NCI-H510A treated with DMSO at 0.1 percent for 48 hours (cell line): ENCODE measurements around the gene BMPER.

ENCODE experiments used
- DNase-seq: peaks from one replicate; lab custom pipeline; 2025; lab: John Stamatoyannopoulos, UW

BMPER gene

DNA sequence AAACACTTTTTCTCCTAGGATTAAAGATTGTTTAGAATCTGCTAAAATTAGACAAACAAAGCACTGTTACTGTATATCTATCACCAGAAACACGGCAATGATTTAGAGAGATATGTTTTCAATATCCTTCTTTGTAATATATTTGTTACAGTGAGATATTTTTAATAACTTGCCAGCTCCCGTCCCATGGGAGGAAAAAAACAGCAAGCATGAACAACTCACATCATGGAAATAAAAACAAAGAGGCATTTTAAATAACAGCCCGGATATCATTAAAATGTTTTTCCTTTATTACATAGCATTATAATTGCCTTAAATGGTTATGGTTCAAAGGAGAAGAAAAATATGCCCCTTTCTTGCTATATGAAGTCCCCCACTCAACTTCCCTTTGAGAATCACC, 272.1 kb downstream of the BMPER start:
- DNase-seq = no peak

DNA sequence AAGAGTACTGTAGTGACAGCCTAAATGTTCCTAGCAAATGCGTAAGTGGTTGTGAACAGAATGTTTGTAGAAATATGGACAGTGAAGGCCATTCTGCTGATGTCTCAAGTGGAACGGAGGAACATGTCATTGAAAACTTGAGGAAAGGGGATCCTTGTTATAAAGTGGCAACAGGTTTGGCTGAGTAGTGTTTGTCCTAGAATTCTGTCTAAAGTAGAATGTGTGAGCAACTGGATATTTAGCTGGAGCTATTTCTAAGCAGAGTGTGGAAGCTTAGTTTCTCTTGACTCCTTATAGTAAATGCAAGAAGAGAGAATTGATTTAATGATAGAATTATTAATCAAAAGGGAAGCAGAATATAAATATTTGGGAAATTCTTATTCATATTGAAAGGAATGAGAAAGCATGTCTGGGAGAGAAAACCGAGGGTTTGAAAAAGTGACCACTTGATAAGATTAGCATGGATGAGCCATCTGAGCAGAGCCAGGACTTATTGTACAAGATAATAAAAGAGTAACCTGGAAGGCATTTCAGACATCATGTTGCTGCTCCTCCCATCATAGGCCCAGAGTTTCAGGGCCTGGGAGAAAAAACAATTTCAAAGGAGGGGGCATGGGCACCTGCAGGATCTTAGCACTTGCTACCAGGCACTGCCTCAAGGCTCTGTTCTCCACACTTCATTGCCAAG, 276.1 kb downstream of the BMPER start:
- DNase-seq = no peak

DNA sequence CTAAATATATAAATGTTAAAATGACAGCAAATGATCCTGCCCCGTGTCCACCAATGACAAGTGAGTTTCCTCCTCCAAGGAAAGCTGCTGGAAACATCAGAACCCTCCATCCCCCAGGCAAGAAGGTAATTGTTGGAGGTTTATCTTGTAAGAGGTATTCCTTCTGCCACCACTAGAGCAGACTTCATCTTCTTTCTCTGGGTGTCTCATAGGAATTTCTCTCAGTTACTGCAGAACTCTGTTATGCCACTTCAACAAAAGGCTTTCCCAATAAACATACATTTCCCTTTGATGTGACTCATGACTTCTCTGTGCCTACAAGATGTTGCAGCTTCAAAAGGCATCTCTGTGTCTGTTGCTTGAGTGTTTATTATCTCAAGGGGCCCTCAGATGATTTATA, 279.1 kb downstream of the BMPER start:
- DNase-seq = no peak

GRCh38 chr7:34187798-34188307, 282.5 kb downstream of the BMPER start:
- no peak for DNase-seq

- DNase-seq = no peak
Observed at GRCh38 chr7:34189031-34189430, 283.7 kb downstream of the BMPER start.

GRCh38 chr7:34190299-34190698, 285.0 kb downstream of the BMPER start:
- DNase-seq = no peak

- no peak for DNase-seq
Observed at GRCh38 chr7:34191162-34191561, 285.8 kb downstream of the BMPER start.

- DNase-seq = no peak
Observed at GRCh38 chr7:34191771-34192479, 286.6 kb downstream of the BMPER start.

DNA sequence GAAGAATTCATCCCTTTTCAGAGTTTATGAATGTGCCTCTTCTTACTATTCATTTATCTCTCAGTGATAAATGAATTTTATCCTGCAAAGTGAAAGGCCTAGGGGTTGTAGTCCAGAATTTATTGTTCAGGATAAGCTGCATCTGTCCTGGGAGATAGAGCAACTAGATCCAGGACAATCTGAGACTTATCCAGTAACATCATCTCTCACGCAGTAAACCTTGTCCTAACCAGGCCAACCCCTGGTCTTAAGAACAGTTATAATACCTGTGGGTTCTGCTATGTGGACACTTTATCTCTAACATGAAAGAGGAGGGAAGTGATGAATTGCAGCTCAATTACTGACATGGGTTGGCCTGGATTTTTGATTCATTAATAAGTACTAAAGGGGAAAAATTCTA, 287.6 kb downstream of the BMPER start:
- no peak for DNase-seq

DNA sequence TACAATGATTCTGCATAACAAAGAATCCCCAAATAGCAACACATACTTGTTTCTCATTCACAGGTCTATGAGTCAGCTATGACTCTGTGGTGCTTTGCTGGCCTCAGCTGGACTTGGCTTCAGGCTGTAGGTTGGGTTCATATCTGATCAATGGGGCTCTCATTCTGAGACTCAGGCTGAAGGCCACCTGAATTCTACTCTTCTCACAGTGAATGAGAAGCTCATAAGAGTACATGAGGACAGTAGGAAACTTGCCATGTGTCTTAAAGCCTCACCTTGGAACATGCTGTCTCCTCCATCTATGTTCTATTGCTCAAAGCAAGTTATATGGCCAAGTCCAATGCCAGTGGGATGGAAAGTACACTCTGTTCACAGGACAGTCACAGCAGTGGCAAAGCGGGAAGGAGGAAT, 292.9 kb downstream of the BMPER start:
- DNase-seq = no peak
